HG03521 (cell line): ENCODE measurements around the gene MICALL1.
"Not testable (repeated sequence)": the region's sequence is repeated elsewhere in the genome, so short reads cannot be mapped to it uniquely, and the experiment has no call there.

Experiments used
- ATAC-seq: cut with Tn5 transposase; IDR thresholded peaks from one replicate; pipeline ENCODE4 v1.9.1; 2021; ENCODE audit warnings: mild to moderate bottlenecking, moderate library complexity; ENCODE audit not compliant: unreplicated experiment

Gene MICALL1

DNA sequence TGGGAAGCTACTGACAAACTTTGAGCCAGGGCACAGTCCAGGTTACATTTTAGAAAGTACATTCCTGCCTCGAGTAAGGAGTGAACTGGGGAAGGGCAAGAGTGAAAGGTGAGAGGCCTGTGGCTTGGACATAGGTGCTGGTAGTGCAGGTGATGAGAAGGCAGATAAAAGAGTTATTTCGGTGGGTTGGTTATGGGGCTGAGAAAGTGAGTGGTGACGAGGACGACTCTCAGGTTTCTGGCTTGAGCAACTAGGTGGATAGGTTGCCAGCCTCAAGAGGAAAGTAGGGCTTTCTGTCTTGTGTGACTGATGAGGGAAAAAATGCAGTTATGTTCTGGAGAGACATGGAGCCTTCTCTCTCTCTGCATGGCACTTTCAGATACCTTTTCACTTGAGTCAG lies 51.1 kb downstream of the MICALL1 start:
- ATAC-seq: no peak

DNA sequence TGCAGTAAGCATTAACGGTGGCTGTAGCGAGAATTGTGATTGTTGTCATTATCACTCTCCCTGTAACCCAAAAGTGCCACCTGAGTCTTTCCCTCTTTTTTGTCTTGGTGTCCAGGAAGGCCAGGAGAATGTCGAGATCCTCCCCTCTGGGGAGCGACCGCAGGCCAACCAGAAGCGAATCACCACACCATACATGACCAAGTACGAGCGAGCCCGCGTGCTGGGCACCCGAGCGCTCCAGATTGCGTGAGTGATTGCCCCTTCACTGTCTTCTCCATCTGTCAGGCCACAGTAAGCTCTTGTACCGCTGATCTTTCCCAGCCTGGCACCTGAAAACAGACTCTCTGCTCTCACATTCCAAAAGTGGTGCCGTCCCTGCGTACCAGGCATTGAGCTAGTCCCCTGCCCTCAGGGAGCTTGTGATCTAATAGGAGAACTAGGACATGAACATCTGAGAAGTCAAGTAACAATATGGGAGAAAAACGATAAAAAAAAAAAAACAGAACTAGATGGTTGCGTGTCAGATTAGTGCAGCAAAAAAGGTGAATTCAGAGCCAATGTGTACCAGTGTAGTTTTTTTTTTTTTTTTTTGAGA lies 53.2 kb downstream of the MICALL1 start:
- ATAC-seq: no peak

DNA sequence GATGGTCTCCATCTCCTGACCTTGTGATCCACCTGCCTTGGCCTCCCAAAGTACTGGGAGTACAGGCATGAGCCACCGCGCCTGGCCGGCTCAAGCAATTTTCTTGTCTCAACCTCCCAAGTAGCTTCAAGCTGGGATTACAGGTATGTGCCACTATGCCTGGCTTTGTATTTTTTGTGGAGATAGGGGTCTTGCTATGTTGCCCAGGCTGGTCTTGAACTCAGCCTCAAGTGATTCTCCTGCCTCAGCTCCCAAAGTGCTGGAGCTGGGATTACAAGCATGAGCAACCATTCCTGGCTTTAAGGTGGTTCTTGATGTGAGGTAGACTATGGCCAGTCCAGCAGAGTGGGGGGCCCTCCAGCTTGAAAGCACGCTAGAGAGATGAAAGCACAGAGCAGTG lies 55.0 kb downstream of the MICALL1 start:
- ATAC-seq: no peak

DNA sequence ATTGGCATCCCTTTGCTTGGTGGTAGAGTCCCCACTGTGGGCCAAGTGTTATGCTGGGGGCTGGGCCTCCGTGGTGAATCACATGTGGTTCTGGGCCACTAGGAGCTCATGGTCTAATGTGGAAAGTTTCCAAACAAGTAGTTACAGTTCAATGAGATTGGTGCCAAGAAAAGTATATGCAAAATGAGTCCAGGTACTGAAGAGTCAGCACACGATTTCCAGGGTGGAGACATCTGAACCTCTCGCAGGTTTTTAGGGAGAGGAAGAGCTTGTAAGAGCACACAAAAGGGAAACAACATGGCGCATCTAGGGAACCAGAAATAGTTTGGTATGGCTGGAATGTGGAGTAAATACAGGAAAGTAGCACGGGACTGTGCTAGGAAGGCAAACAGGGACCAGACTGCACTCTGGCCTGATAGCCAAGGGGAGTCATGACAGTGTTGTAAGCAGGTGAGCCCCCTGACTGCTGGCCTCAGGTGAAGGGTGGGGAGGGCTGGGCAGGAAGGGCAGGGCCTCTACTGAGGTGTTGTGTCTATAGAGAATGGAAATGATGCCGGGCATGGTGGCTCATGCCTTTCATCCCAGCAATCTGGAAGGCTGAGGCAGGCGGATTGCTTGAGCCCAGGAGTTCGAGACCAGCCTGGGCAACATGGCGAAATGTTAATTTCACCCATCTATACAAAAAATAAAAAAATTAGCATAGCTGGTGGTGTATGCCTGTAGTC lies 60.0 kb downstream of the MICALL1 start:
- ATAC-seq: no peak

DNA sequence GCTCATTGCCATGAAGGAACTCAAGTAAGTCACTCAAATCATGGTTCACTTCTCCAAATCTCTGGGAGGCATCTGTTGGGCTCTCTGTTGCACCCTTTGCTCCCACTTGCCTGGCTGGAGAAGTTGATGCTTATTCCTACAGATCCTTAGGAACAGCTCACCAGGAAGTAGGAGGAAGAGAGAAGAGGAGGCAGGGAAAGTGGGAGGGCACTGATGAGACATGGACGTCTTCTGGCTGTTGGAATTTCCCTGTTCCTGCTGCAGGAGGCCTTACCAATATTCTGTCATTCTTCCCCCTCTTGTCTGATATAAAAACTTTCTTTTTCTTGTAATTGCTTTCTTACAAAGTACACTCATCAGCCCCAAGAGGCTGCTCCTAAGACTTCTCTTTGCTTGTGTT lies 61.0 kb downstream of the MICALL1 start:
- ATAC-seq: no peak

DNA sequence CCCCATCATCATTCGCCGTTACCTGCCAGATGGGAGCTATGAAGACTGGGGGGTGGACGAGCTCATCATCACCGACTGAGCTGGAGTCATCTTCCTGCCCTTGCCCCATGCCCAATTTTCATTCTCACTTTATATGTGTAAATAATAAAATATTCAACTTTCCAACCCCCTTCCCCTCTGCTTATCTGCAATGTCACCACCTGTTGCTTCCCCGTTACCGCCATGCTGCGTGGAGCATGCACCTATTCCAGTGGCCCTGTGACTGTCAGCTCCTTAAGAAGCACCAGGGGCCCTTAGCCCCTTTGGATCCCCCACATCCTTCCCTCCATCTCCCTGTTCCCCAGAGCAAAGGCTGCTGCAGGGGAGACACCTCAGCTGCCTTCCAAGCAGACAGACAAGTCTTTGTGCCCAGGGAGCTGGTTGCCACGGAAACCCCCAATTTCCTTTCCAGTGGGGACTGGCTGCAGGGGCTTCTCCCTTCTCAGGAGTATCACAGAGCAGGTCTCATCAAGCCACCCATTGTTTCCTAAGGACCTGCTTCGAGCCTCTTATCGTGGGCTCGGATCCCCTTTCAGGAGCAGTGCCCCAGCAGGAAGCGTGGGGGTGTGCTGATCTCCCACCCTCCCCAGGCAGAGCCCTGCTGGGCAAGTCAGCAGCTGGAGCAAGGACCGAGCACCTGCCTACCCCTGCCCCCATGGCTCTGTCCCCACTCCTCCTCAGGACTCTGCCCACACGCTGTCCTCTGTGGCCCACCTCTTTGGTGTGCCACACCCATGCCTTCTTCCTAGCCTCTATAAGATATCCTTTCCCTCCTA lies 61.7 kb downstream of the MICALL1 start:
- no peak for ATAC-seq

DNA sequence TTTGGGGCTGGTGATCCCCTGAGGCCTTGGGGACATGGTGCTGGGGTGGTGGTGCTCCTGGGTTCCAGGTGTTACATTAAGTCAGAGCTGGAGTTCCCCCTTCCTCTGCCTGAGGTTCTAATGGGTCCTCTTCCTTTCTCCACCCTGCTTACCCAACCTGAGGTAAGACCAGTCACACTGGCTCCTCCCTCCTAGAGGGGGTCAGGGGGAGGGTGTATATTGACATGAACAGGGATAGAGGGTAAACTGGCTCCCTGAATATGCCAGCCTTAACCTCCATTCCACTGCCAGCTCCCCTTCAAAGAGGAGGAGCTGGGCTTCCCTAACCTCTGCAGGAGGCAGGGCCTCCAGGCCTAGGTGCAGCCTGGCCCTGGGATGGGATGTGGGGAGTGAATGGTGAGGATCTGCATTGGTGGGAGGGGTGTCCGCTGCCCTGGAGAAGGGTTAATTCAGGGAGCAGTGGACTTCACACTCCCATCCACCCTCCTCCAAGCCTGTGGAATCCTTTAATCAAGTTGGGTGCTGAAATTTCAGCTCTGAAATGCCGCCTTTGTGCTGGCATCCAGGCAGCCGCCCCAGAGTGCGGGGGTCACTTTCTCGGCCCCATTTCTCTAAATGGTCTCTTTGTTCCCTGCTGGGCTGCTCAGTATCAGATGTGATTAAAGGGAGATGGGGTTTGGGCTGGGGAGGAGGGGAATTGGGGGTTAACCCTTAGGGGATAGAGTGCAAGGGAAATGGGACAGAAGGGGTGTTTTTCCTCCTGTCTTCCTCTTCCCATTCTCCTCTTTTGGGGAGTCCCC lies 62.6 kb downstream of the MICALL1 start:
- no peak for ATAC-seq

DNA sequence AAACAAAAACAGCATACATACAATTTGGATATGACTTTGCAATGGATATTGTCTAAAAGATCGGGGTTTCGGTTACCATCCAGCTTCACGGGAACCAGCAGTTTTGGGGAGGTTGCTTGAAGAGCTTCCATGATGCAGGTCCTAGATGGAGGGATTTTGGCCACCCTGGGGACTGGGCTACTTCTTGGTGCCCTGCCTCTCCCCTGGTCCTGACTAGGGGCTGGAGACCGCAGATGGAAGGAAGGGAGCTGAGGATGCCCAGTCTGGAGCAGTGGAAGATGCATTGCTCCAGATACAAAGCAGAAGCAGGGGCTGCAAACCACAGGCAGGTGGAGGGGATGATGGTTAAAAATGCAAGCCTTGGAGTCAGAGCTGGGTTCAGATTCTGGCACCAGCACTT lies 64.8 kb downstream of the MICALL1 start:
- no peak for ATAC-seq

DNA sequence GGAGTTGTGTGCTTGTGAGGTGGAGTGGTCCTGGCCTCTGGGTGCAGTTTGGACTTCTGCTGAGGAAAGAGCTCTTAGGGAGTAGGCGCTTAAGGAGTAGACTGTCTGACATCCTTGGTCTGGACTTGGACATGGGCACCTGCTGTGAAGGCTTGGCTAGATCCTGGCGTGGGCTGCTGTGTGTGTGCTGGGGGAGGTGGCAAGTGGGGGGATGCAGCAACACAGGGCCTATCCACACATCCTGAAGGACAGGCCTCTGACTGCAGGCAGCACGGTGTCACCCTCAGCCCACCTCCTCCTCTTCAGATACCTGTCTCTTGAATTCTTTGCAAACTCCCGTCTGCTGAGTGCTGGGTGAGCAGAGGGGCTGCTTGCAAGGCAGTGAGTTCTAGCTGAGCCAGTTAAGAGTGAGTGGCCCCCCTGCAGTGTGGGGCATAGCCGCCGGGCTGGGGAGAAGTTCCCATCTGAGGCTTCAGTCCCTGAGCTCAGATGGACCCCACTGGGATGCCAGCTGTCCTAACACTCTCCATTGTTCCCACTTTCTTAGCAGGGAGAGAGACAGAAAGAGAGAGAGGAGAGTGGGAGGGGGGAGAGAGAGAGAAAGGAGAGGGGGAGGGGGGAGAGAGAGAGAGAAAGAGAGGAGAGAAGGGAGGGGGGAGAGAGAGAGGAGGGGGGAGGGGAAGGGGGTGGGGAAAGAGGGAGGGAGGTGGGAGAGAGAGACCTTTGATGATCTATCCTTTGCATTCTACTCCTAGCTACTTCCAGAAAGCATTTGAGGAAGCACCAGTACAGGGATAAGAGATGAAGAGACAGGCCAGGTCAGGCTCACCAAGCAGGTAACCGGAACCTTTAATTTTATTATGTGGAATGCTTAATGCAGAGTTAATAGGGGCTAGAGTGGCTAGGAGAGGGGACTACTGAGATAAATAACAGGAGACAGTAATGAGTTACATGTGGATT lies 65.7 kb downstream of the MICALL1 start:
- no peak for ATAC-seq

DNA sequence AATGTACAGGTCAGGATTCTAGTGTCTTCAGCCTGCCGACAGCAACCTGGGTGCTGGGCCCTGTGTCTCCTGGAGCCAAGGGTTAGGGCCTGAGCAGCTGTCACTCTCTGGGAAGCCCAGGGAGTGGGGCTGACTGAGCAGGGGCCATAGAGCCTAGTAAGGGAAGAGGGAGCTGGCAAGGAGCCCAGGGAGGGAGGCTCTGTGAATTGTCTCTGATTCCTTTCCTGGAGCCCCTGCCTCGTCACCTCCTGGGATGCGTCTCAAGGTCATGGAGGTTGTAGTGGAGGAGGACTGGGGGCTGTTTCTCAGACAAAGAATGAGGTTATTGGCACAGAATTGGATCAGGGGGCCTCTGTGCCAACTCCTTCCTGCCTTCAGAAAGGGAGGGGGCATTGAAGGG lies 66.4 kb downstream of the MICALL1 start:
- no peak for ATAC-seq

DNA sequence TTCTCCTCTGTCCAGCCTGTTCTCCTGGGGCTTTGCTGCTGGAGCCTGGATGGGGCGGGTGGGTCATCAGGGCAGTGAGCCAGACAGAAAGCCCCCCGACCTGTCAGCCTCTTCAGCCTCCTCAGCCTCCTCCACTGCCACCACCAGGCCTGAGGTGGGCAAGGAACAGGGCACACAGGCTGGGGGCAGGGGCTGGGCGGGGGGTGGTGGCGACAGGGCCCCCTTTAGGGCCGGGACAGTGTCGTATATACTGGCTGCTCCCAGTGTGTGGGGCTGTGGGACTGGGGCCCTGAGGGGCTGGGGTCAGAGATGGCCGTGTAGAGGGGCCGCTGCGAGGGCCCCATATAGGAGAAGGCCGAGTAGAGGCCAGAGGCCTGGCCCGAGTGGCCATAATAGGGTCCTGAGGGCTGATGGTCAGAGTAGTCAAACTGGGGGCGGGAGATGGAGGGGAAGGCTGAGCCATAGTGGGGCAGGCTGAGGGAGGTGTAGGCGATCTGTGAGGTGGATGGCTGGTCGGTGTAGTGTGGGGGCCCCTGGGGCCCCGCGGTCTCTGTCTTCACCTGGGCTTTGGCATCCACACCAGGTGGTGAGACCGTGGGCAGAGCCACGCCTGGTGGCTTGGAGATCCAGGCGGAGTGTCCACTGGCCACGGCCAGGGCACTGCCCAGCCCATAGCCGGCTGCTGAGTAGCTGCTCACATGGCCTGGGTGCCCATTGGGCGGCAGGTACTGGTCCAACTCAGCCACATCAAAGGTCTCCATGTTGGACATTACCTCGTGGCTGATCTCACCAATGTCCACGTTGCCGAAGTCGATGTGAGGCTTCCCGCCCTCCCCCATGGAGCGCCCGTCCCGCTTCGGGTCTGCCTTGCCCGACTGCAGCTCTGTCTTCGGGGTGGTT lies 67.4 kb downstream of the MICALL1 start:
- no peak for ATAC-seq

DNA sequence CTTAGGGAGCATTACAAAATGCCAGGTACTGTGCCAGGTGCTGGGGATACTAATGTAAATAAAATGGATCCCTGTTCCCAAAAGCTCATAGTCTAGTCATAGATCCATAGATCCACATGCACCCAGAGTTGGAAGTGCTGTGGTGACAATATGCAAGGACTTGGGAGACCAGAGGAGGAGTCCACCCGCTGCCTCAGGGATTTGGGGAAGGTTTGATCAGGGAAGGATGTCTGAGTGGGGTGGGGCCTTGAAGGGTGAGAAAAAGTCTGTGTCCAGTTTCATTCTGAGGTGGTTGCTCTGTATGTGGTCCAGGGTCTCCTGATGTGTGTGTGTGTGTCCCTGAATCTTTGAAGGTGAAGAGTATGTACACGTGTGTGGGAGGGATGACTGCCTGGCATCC lies 69.1 kb downstream of the MICALL1 start:
- no peak for ATAC-seq

DNA sequence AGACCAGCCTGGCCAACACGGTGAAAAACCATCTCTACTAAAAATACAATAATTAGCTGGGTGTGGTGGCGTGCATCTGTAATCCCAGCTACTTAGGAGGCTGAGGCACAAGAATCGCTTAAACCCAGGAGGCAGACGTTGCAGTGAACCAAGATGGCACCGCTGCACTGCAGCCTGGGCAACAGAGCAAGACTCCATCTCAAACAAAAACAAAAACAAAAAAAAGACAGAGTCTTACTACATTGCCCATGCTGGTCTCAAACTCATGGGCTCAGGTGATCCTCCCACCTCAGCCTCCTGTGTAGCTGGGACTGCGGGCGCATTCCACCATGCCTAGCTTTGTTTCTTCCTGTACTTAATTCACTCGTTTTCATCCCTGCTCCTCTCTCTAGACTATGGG lies 69.9 kb downstream of the MICALL1 start:
- not testable (repeated sequence) for ATAC-seq

DNA sequence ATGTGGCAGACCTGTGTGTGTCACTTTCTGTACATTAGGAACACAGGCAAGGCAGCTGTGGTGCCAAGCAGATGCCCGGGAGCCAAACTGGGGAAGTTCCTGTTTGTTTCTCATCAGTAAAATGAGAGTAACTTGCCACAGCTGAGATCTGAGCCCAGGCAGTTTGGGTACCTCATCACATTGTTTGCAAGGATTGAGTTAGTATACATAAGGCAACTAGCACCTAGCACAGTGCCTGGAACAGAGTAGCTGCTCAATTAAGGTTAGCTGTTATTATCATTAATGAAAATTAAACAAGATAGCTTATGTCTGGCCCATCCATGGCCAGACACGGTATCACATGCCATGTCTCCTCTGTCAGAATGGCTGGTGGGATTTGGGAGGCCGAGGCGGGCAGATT lies 70.5 kb downstream of the MICALL1 start:
- ATAC-seq: no peak

DNA sequence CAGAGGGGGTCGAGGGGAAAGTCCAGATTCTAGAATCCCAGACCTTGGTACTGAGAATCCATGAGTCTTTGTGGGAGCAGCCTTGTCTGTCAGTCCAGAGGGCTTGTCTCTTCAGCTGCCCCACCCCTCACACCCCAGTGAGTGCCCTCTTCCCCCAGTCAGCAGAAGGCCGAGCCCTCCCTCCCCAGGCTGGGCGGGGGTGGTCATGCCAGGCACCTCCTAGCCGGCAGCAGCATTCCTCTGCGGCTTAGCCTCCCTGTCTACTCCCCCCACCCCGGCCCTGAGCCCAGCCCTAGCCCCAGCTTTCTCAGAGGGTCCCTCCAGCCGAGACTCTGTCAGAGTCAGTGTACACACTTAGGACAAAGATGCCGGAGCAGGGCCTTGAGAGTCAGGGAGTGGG lies 73.7 kb downstream of the MICALL1 start:
- no peak for ATAC-seq

DNA sequence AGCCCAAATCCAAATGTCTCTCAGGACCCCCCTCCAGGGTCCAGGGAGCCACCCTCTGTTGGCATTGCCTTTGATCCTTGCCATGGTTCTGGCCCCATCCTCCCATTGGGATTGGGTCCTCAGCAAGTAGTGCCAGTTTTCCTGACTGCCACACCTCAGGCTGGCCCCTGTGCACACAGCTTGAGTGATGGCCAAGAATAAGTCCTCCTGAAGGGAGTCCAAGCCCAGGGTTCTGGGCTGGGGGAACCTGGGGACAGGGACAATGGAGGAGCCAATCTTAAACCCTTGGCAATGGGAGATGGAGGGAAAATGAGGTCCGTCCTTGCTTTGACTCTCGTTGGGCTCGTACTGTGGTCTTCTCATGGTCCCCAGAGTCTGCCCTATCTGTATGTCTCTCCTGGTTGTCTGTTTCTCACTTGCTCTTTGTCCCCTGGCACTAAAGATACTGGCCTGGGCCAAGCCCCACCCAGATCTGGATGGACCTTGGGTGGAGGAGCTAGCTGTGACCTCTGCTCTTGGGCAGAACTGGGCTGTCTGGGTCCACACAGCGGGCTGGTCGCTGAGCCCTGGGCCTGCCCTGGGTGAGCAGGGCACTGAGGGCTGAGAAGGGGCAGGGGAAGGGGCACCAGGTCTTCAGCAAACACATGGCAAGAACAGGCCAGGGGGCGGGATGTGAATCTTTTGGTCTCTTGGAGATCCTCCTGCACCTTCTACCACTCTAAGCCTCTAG lies 75.3 kb downstream of the MICALL1 start:
- ATAC-seq: no peak

DNA sequence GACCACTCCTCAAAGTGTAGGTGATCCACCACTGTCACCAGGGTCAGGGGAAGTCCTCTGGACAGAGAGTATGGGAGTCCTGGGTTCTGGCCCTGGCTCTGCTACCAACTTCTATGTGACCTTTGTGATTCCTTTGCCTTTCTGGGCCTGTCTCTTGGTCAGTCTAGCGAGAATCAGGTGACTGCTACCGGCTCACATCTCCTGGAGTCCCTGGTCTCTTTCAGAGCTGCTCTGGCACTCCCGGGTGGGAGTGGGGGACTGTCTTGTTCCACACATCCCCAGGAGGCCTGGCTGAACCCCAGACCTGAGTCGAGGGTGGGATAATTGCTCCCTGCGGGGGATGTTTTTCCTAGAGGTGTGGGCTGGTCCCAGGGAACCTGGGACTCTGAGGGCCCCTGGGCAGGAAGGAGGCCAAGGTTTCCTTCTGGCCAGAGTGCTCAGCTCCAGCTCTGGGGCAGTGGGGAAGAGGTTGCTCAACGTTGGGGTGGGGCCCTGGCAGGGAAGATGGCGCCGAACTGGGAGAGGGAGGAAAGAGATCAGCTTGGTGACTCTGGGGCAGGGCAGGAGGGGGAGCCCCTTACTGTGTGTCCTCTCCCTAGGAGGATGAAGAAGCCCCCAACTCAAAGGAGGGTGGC lies 76.2 kb downstream of the MICALL1 start:
- ATAC-seq: no peak
